HG03045 (cell line): ENCODE results near the gene FLCN.
"Not testable (repeated sequence)": the region's sequence is repeated elsewhere in the genome, so short reads cannot be mapped to it uniquely, and the experiment has no call there.

Experiments
- ATAC-seq: cut with Tn5 transposase; IDR thresholded peaks from one replicate; pipeline ENCODE4 v1.9.1; 2021; ENCODE audit warnings: mild to moderate bottlenecking, moderate library complexity; ENCODE audit not compliant: unreplicated experiment

FLCN gene

GRCh38 chr17:17188586-17188985 is 48.4 kb downstream of the FLCN start:
- ATAC-seq, result no peak

DNA sequence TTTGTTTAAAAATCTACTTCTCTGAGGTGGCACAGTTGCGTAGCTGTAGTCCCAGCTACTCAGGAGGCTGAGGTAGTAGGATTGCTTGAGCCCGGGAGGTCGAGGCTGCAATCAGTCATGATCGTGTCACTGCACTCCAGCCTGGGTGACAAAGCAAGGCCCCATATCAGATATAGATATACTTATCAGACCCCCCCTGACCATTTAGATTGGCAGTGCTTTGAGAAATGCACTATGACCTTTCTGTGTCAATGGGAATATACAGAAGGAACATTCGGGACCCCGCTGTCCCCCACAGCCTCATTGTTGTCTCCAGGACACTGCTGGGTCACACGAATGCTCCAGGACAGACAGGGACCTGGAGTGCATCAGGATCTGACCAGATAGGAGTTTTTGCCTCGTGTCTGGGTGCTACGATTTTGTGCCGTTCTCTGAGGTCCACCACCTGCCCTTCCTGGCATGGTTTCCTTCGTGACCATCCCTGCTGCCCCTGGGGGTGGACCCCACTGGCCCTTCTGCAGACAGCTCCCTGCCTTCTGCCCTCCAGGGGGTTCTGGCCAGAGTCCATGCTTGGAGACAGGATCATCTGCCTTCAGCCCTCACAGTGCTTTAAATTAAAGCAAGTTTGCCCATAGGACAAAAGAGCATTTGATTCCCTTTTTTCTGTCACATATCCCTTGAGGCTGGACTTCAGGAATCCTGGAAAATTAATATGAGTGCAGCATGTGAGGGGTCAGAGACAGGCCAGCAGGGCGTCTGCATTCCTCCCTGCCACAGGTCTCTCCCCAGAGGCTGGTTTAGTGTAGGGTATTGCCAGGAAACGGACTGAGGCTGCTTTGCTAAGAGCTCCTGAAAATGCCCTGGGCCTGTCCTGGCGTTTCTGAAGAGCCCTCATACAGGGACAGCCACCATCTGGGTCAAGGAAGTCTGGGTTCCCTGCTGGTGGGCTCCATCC is 50.1 kb downstream of the FLCN start:
- ATAC-seq, result no peak

DNA sequence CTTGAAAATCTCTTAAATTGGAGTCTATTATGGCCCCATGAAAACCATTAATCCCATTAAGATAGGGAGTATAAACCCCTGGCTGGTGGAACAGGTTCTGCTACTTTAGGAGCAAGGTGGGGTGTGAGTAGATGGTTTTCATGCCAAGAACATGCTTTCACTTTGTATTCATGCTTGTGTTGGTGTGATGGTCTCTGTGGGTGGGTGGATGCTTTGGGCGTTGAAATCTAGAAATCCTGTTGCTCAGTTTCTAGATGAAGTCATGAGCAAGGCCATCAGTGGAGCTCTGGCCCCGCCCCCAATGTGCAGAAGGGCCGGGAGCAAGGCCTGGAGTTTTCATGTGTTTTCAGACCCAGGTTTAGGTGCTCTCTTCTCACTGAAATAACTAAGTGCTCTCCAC is 50.9 kb downstream of the FLCN start:
- ATAC-seq, result no peak

DNA sequence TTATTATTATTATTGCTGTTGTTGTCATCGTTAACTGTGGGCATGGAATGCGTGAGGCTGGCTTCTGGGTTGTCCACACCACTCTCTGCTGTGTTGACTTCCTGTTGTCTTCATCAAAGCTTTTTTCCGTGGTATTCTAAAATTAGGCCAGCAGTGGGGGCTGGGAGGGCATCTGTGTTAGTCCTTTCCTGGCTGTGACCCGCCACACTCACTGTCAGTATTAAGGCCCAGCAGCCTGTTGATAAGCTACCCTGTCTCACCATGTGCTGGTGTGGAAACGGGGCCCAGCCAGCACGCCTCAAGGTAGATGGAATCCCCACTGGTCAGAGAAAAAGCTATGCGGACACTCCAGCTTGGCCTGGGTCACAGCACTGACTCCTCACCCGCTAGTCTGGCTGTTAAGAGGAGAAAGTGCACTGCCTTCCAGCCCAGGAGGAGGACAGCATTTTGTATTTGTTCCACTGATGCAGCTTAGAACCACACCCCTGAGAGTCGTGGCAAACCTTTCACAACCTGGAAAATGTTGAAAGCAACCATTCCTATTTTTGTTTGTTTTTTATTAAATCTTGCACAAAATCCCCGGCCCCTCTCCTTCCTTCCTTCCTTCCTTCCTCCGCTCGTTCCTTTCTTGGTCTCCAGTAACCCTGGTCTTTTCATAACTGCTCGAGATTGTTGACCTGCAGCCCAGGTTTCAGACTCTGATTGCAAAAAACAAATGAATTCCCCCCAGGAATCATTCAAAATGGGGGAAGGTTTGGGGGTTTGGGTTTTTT is 51.8 kb downstream of the FLCN start:
- not testable (repeated sequence) for ATAC-seq

DNA sequence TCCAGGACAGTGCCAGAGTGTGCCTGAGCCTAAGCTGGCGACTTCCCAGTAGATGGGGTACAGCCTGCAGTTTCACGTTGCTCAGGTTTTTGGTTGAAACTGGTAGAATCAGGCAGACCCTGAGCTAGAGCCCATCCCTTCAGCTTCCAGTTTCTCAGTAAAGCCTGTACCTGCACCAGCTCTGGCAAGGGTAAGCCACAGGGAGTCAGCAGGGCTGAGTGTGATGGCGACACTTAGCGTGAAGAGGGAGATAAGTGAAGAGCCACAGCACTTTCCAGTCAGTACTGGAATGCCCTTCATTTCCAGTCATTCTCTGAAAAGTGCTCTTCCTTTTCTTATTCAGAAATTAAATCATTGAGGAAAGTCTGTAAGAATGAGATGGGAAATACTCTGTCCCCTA is 53.2 kb downstream of the FLCN start:
- ATAC-seq, result no peak

DNA sequence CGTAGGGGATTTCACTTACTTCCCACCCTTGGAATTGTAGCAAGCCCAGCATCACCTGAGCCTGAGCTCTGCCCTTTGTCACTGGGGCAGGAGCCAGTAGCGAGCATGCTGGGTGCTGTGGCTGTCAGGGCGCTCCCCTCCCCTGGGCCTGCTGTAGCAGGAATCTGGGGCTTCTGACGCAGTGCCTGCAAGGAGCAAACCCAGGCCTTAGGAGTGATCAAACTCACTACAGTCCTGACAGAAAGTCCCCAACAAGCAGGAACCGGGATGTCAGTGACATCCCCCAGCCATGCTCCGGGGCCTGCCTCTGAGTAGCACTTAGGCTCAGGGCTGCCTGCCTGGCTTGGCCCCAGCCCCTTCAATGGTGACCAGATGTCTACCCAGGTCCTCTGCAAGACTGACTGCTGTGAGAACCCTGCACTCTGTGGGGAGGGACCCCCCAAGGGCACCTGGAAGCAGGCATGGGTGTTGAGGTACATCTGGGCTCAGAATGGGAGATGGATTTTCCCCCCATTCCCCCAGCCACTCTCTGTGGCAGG is 54.3 kb downstream of the FLCN start:
- ATAC-seq, result no peak

DNA sequence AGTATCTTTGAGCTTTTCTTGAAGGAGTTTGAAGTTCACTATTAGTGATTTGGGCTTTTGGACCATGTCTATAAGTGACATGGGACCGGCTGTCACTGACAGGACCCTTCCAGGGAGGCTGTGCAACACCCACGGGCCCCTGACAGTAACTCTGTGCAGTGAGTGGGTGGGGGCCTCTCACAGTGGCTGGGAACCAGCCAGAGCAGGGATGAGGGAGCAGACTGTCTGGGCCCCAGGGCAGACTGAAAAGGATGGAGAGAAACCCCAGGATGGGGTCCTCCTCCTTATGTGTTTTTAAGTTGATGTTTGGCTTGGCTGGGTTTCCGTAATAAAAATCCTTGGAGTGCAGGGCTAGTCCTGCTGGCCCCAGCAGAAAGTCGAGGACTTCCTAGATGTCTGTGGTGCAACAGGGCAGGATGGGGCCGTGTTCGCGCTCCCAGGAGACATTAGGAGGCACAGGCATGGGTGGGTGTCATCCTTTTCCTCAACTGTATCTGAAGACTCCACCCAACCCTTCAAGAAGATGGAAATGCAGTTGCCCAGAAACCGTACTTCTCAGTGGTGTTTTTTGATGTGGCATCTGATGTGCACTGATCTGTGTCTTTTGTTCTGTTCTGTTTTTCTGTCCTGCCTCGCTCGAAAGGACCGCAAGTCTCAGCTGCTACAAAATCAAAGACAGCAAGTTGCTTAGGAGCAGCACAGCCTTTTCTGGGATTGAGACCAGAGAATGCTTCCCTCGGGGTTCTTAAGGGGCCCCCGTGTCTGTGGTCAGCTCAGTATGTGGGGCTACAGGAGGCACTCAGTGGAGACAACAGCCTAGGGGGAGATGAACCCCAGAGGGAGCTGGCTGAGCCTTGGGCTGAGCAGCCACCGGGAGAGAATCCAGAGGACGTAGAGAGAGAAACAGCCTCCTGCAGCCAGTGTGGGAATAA is 55.0 kb downstream of the FLCN start:
- ATAC-seq, result no peak

DNA sequence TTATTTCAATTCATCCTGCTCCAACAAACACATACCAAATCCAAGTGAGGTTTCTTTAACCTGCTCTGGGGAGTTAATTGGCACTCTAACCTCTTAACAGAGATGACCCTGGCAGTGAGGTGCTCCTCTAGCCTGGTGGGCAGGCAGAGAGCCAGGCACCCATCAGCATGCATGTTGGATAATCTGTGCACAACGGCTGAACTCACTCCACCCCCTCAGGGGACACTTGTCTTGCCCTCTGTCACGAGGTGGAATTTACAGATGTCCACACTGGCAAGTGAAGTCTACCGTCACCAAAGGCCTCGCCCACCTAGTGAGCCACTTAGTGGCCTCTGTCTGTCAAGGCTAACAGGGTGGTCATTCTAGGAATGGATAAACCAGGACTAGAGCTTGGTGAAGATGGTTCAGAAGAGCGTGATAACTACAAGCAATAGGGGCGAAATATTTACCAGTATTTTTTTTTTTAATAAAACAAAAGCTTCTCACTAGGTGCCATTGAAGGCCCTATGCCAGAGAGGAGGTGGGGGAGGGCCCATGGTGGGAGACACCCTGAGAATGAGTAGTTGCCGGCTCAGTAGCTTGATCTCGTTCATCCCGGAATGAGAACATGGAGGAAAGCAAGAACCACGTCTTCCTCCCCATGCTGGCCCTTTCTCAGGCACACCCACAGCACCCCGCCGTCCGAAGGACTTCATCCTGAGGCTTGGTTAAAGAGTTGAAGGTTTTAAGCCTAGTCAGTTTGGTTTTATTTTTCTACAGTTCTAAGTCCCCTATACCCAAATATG is 56.0 kb downstream of the FLCN start:
- ATAC-seq, result no peak

DNA sequence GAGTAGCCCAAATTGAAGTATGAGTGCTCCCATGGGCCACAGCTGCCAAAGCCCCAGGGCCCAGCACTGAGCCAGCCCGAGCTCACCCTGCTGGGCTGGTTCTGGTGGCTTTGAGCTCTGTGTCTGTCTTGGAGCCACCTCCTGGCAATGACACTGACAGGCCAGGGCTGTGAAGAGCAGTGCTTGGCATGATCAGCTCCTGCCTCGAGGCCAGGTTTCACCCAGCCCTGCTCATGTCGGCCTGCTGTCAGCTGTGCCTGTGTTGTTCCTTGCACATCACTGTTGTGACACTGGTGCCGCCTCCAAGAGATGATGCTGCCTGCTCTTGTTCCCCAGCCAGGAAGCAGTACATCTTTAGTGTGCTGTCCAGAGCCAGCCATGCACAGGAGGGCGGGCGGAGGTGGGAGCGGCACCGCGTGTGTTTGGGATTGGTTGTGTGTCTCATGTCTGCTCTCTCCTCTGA is 56.8 kb downstream of the FLCN start:
- no peak for ATAC-seq

DNA sequence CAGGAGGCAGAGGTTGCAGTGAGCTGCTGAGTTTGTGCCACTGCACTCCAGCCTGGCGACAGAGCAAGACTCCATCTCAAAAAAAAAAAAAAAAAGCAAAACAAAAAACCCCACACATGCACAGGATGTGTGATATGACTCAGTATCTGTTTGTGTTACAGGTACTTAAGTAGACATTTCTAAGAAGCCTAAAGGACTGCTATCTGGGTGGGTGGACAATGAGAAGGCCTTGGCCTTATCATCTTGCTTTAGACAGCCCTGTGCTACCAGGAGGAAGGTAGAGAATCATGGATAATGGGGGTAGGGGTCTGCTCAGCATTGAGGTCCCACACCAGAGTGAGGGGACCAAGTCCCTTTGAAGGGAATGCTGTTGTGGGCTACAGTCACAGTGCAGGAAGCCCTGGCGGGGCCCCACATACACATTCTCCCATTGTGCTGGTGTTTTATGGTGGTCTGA is 57.6 kb downstream of the FLCN start:
- ATAC-seq, result no peak

GRCh38 chr17:17177176-17177575 is 59.8 kb downstream of the FLCN start:
- ATAC-seq, result no peak

GRCh38 chr17:17176341-17176740 is 60.6 kb downstream of the FLCN start:
- ATAC-seq, result no peak

- ATAC-seq, result no peak
Observed at GRCh38 chr17:17175917-17176316, 61.1 kb downstream of the FLCN start.

DNA sequence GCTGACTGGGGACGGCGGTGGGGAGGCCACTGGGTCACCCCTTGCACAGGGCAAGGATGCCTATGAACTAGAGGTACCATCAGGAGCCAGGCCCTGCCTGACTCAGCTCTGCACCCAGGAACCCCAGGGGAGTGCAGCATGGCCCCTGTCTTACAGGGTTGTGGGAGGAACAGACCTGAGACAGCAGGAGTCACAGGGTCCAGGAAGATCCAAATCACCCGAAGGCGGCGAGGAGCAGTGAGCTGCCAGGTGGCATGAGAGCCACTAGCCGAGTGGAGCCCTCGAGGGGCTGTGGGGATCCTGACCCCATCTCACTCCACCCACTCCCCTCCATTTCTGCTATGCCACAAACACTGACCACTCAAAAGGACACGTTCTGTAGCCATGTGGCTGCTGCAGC is 61.6 kb downstream of the FLCN start:
- ATAC-seq, result no peak

GRCh38 chr17:17173921-17174320 is 63.0 kb downstream of the FLCN start:
- no peak for ATAC-seq

DNA sequence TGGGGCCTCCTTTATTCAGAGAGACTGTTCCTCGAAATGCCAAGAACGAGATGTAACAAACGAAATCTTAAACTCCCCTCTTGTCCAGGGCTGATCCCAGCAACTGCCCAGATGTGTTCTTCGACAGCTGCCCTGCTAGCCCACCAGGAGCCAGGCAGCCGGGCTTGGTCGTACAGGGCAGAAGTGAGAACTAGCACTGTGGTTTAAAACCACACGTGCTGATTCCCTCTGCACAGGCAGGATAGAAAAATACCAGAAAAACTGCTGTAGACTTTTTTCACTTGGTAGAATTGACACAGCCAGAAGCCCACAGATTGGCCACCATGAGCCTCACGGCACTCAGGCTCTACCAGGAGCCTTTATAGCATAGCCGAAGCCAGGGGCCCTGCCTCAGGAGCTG is 64.0 kb downstream of the FLCN start:
- no peak for ATAC-seq

- no peak for ATAC-seq
Observed at GRCh38 chr17:17172001-17172939, 64.7 kb downstream of the FLCN start.

- no peak for ATAC-seq
Observed at GRCh38 chr17:17171186-17171585, 65.8 kb downstream of the FLCN start.
